ENCODE measurements around the gene SENP1. TPM values are rescaled to one million over a fixed set of nuclear protein-coding genes. Genes with fewer than 3 reads are reported as not detected.

The SENP1 gene
- total and polyA plus RNA-seq, 8 donors = 1.9 to 8.9 (median 7.0) TPM

- Histone ChIP-seq H3K4me3 (no peak overlapping the region), H3K9me3 (no peaks in the 10 kb centered on the region), H3K27me3 (no peaks in the 10 kb centered on the region), H3K4me1 (no peaks in the 10 kb centered on the region), H3K36me3 (peaks cover 0 to 20% (median 6%) of the 10 kb centered on the region in 3 donors), H3K27ac (no peak overlapping the region)
- intact Hi-C loops (cut with DNase I) = no loop called here
- DNase-seq (no peak), ATAC-seq (no peak), FAIRE-seq (no peak)
- TF ChIP-seq, protein P1, sequence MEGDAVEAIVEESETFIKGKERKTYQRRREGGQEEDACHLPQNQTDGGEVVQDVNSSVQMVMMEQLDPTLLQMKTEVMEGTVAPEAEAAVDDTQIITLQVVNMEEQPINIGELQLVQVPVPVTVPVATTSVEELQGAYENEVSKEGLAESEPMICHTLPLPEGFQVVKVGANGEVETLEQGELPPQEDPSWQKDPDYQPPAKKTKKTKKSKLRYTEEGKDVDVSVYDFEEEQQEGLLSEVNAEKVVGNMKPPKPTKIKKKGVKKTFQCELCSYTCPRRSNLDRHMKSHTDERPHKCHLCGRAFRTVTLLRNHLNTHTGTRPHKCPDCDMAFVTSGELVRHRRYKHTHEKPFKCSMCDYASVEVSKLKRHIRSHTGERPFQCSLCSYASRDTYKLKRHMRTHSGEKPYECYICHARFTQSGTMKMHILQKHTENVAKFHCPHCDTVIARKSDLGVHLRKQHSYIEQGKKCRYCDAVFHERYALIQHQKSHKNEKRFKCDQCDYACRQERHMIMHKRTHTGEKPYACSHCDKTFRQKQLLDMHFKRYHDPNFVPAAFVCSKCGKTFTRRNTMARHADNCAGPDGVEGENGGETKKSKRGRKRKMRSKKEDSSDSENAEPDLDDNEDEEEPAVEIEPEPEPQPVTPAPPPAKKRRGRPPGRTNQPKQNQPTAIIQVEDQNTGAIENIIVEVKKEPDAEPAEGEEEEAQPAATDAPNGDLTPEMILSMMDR (IDR thresholded peaks at IDR 0.05) = no peak
- WGBS, 2 donors = 97 to 98% methylated on average over 2 of the region's 2 CpGs
Observed at GRCh38 chr12:48071808-48072207, 34.1 kb downstream of the SENP1 start.

DNA sequence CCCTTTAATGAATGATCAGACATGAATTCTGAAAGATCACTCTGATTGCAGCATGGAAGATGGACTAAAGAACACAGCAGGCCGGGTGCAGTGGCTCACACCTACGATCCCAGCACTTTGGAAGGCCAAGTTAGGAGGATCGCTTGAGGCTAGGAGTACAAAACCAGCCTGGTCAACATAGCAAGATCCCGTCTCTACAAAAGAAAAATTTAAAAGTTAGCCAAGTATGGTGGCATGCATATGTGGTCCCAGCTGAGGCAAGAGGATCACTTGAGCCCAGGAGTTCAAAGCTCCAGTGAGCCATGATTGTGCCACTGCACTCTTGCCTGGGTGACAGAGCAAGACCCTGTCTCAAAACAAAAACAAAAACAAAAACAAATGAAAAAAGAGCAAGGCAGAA, 35.1 kb downstream of the SENP1 start:
- intact Hi-C loops (cut with DNase I) = no loop called here

GRCh38 chr12:48070033-48070432, 35.8 kb downstream of the SENP1 start:
- FAIRE-seq = no peak
- no peaks in the 10 kb centered on the region for H3K9me3 ChIP-seq
- H3K36me3 ChIP-seq = peaks cover 0 to 31% (median 6%) of the 10 kb centered on the region in 3 donors
- no peak overlapping the region for H3K4me3 ChIP-seq
- ATAC-seq = no peak
- intact Hi-C loops (cut with DNase I) = no loop called here
- no peak overlapping the region for H3K27ac ChIP-seq
- WGBS, 2 donors = 96 to 97% methylated on average over 1 of the region's 1 CpG
- no peaks in the 10 kb centered on the region for H3K4me1 ChIP-seq
- no peak for DNase-seq
- TF ChIP-seq, protein P1 (IDR thresholded peaks at IDR 0.05) = no peak
- no peaks in the 10 kb centered on the region for H3K27me3 ChIP-seq

More for the DNA sequence above, 35.1 kb downstream of the SENP1 start:
- Histone ChIP-seq H3K27ac (no peak overlapping the region), H3K4me1 (no peaks in the 10 kb centered on the region), H3K4me3 (no peak overlapping the region), H3K27me3 (no peaks in the 10 kb centered on the region), H3K9me3 (no peaks in the 10 kb centered on the region), H3K36me3 (peaks cover 0 to 24% (median 6%) of the 10 kb centered on the region in 3 donors)
- DNase-seq = no peak
- ATAC-seq = no peak
- 94 to 96% methylated on average over 4 of the region's 4 CpGs for WGBS, 2 donors
- TF ChIP-seq, protein P1 (IDR thresholded peaks at IDR 0.05) = no peak
- FAIRE-seq = no peak

- TF ChIP-seq, protein P1 (IDR thresholded peaks at IDR 0.05) = no peak
- ATAC-seq = no peak
- Histone ChIP-seq H3K36me3 (peaks cover 0 to 39% (median 6%) of the 10 kb centered on the region in 3 donors), H3K9me3 (no peaks in the 10 kb centered on the region), H3K27ac (no peak overlapping the region), H3K4me3 (no peak overlapping the region), H3K27me3 (no peaks in the 10 kb centered on the region), H3K4me1 (no peaks in the 10 kb centered on the region)
- 96% methylated on average over 1 of the region's 1 CpG for WGBS, 2 donors
- no peak for DNase-seq
- no peak for FAIRE-seq
- intact Hi-C loops (cut with DNase I) = no loop called here
Observed at GRCh38 chr12:48069241-48069640, 36.6 kb downstream of the SENP1 start.

- TF ChIP-seq, protein P1 (IDR thresholded peaks at IDR 0.05) = no peak
- intact Hi-C loops (cut with DNase I) = no loop called here
- WGBS, 2 donors = 83 to 87% methylated on average over 2 of the region's 2 CpGs
- FAIRE-seq (no peak), DNase-seq (no peak), ATAC-seq (no peak)
- peaks cover 0 to 47% (median 6%) of the 10 kb centered on the region in 3 donors for H3K36me3 ChIP-seq
- H3K9me3 ChIP-seq = no peaks in the 10 kb centered on the region
- no peaks in the 10 kb centered on the region for H3K27me3 ChIP-seq
- no peak overlapping the region for H3K4me3 ChIP-seq
- H3K4me1 ChIP-seq = no peaks in the 10 kb centered on the region
- H3K27ac ChIP-seq = no peak overlapping the region
Observed at GRCh38 chr12:48068457-48068856, 37.4 kb downstream of the SENP1 start.
